OCI-LY3 (cell line): ENCODE data around the gene MARK1.

Source experiments
- H2AFZ ChIP-seq: fragments of 200-600, 300-600 bp; shearing (Covaris generic); 2 replicates; pipeline ENCODE4 v1.6.0; 2014; ENCODE audit warnings: antibody characterized with exemption, low read depth, low read length
- H3K27ac ChIP-seq: fragments of 200-600, 300-600 bp; sonication (generic); 2 replicates; pipeline ENCODE4 v1.5.1; 2014; ENCODE audit warnings: mild to moderate bottlenecking, low read length, moderate library complexity, mixed read lengths
- H3K27me3 ChIP-seq: fragments of 200-600, 300-600 bp; sonication (generic); 2 replicates; pipeline ENCODE4 v1.6.1; 2014; ENCODE audit warnings: low read depth, low read length, mixed read lengths
- H3K36me3 ChIP-seq: fragments of 200-600, 300-600 bp; sonication (generic); replicated peaks from 2 replicates; pipeline ENCODE3; 2014; ENCODE audit warnings: low read depth, low read length, mixed read lengths
- H3K4me1 ChIP-seq: fragments of 300-600, 200-600 bp; sonication (generic); 2 replicates; pipeline ENCODE4 v1.6.1; 2014; ENCODE audit warnings: low read length, mixed read lengths
- H3K4me2 ChIP-seq: fragments of 200-600, 300-600 bp; sonication (generic); 2 replicates; pipeline ENCODE4 v1.6.1; 2014; ENCODE audit warnings: low read length, mixed read lengths
- H3K4me3 ChIP-seq: fragments of 300-600, 200-600 bp; sonication (generic); 2 replicates; pipeline ENCODE4 v1.5.1; 2014; ENCODE audit warnings: antibody characterized with exemption, mild to moderate bottlenecking, low read length, moderate library complexity
- H3K79me2 ChIP-seq: fragments of 300-600, 200-600 bp; shearing (Covaris generic); 2 replicates; pipeline ENCODE4 v1.6.1; 2014; ENCODE audit warnings: mild to moderate bottlenecking, low read length, mixed read lengths
- H3K9ac ChIP-seq: fragments of 300-600, 200-600 bp; shearing (Covaris generic); 2 replicates; pipeline ENCODE4 v1.6.0; 2014; ENCODE audit warnings: mild to moderate bottlenecking, low read length, moderate library complexity
- H3K9me3 ChIP-seq: fragments of 200-600, 300-600 bp; shearing (Covaris generic); 2 replicates; pipeline ENCODE4 v1.6.1; 2014; ENCODE audit warnings: low read length, mixed read lengths; ENCODE audit not compliant: insufficient read depth
- H4K20me1 ChIP-seq: fragments of 200-600, 300-600 bp; sonication (generic); 2 replicates; pipeline ENCODE4 v1.6.1; 2016; ENCODE audit warnings: low read length, mixed read lengths; ENCODE audit not compliant: insufficient read depth
- CTCF ChIP-seq: fragments of 200-600, 300-600 bp; sonication (generic); IDR thresholded peaks from 2 replicates; pipeline ENCODE4 v1.5.1; 2014; ENCODE audit warnings: antibody characterized with exemption, low read length, low read depth
- EZH2phosphoT487 ChIP-seq: fragments of 200-600 bp; shearing (Covaris generic); IDR thresholded peaks from 2 replicates; pipeline ENCODE4 v1.6.1; 2018; ENCODE audit warnings: antibody characterized with exemption, mixed run types, low read depth

MARK1 gene

GRCh38 chr1:220701974-220702373 lies 174.0 kb downstream of the MARK1 start:
- H4K20me1 ChIP-seq = no peaks in the 10 kb centered on the region
- TF ChIP-seq CTCF = no peak
- no peak for TF ChIP-seq EZH2phosphoT487
- no peak overlapping the region for H2AFZ ChIP-seq
- no peak overlapping the region for H3K4me3 ChIP-seq
- H3K27me3 ChIP-seq = no peaks in the 10 kb centered on the region
- no peaks in the 10 kb centered on the region for H3K36me3 ChIP-seq
- H3K4me2 ChIP-seq = no peak overlapping the region
- H3K9ac ChIP-seq = no peak overlapping the region
- H3K27ac ChIP-seq = no peak overlapping the region
- H3K4me1 ChIP-seq = no peaks in the 10 kb centered on the region
- H3K9me3 ChIP-seq = no peaks in the 10 kb centered on the region
- H3K79me2 ChIP-seq = no peaks in the 10 kb centered on the region

- Histone ChIP-seq H3K27ac (no peak overlapping the region), H3K9ac (no peak overlapping the region), H3K4me3 (no peak overlapping the region), H3K4me2 (no peak overlapping the region), H3K9me3 (no peaks in the 10 kb centered on the region), H2AFZ (no peak overlapping the region), H3K27me3 (no peaks in the 10 kb centered on the region), H3K4me1 (no peaks in the 10 kb centered on the region), H4K20me1 (no peaks in the 10 kb centered on the region), H3K79me2 (no peaks in the 10 kb centered on the region), H3K36me3 (no peaks in the 10 kb centered on the region)
- TF ChIP-seq CTCF (no peak), EZH2phosphoT487 (no peak)
These were observed 174.9 kb downstream of the MARK1 start for GRCh38 chr1:220702733-220703270.

- Histone ChIP-seq H3K36me3 (no peaks in the 10 kb centered on the region), H3K9ac (no peak overlapping the region), H3K9me3 (no peaks in the 10 kb centered on the region), H3K27me3 (no peaks in the 10 kb centered on the region), H4K20me1 (no peaks in the 10 kb centered on the region), H2AFZ (no peak overlapping the region), H3K27ac (no peak overlapping the region), H3K4me3 (no peak overlapping the region), H3K4me1 (peaks cover 2% of the 10 kb centered on the region; the same call in 1 of the 2 replicates), H3K79me2 (no peaks in the 10 kb centered on the region), H3K4me2 (no peak overlapping the region)
- TF ChIP-seq CTCF (no peak), EZH2phosphoT487 (no peak)
These were observed 175.4 kb downstream of the MARK1 start for GRCh38 chr1:220703305-220703704.

- Histone ChIP-seq H3K4me3 (no peak overlapping the region), H2AFZ (no peak overlapping the region), H4K20me1 (no peaks in the 10 kb centered on the region), H3K9me3 (no peaks in the 10 kb centered on the region), H3K4me2 (no peak overlapping the region), H3K9ac (no peak overlapping the region), H3K79me2 (no peaks in the 10 kb centered on the region), H3K27ac (no peak overlapping the region), H3K27me3 (no peaks in the 10 kb centered on the region), H3K36me3 (no peaks in the 10 kb centered on the region), H3K4me1 (peaks cover 21% of the 10 kb centered on the region)
- no peak for TF ChIP-seq CTCF
- no peak for TF ChIP-seq EZH2phosphoT487
These were observed 177.8 kb downstream of the MARK1 start for GRCh38 chr1:220705782-220706181.
